Type B pancreatic cell (in vitro differentiated cells): ENCODE data around the gene FNDC1. TPM values are rescaled to one million over a fixed set of nuclear protein-coding genes. Genes with fewer than 3 reads are reported as not detected.
A peak's percentile ranks its signal among the peaks of the same experiment; 100 is the strongest.

ENCODE experiments used
- DNase-seq: peaks from one replicate; pipeline ENCODE4 v3.0.0; 2021; ENCODE audit warnings: mixed read lengths; ENCODE audit not compliant: unreplicated experiment; ENCODE audit errors: extremely low spot score
- H3K27ac Mint-ChIP-seq: 2 replicates; pipeline ENCODE4 v1.8.0; 2021; ENCODE audit warnings: mild to moderate bottlenecking, mixed read lengths
- H3K27me3 Mint-ChIP-seq: 2 replicates; pipeline ENCODE4 v1.8.0; 2021; ENCODE audit warnings: mixed read lengths
- H3K36me3 Mint-ChIP-seq: 2 replicates; pipeline ENCODE4 v1.8.0; 2021; ENCODE audit warnings: mixed read lengths
- H3K4me1 Mint-ChIP-seq: one replicate; pipeline ENCODE4 v1.8.0; 2021; ENCODE audit warnings: mixed read lengths; ENCODE audit not compliant: unreplicated experiment
- H3K4me3 Mint-ChIP-seq: 2 replicates; pipeline ENCODE4 v1.8.0; 2021; ENCODE audit warnings: mild to moderate bottlenecking, mixed read lengths
- H3K9me3 Mint-ChIP-seq: 2 replicates; pipeline ENCODE4 v1.8.0; 2021; ENCODE audit warnings: mixed read lengths
- CTCF ChIP-seq: fragments of 200-600 bp; sonication (generic); conservative IDR thresholded peaks from 2 replicates; pipeline ENCODE4 v1.5.0; 2021; ENCODE audit warnings: antibody characterized with exemption, mild to moderate bottlenecking
- total RNA-seq: library from RNA; stranded (reverse); gene quantifications from 2 replicates; pipeline ENCODE4 v1.2.1, GENCODE V29; 2021; ENCODE audit warnings: low replicate concordance

FNDC1 gene
- total RNA-seq, 1 donor from 2014 or later = 1.7 TPM

- Mint-ChIP-seq H3K27me3 (peaks cover 17% of the 10 kb centered on the region), H3K36me3 (no peaks in the 10 kb centered on the region), H3K4me1 (no peaks in the 10 kb centered on the region), H3K27ac (no peak overlapping the region), H3K9me3 (peaks cover 10% of the 10 kb centered on the region), H3K4me3 (no peak overlapping the region)
- DNase-seq = no peak
- no peak for TF ChIP-seq CTCF
Observed at GRCh38 chr6:159157431-159157830, 11.8 kb upstream of the FNDC1 start.

GRCh38 chr6:159161839-159162238 is 7.4 kb upstream of the FNDC1 start:
- DNase-seq = no peak
- H3K27ac Mint-ChIP-seq = no peak overlapping the region
- H3K4me3 Mint-ChIP-seq = no peak overlapping the region
- peaks cover 5% of the 10 kb centered on the region for H3K9me3 Mint-ChIP-seq
- H3K36me3 Mint-ChIP-seq = no peaks in the 10 kb centered on the region
- peaks cover 57% of the 10 kb centered on the region for H3K27me3 Mint-ChIP-seq
- TF ChIP-seq CTCF = no peak
- no peaks in the 10 kb centered on the region for H3K4me1 Mint-ChIP-seq

GRCh38 chr6:159163901-159164370 is 5.3 kb upstream of the FNDC1 start:
- Mint-ChIP-seq H3K27me3 (peaks cover 70% of the 10 kb centered on the region), H3K4me1 (peaks cover 5% of the 10 kb centered on the region), H3K27ac (no peak overlapping the region), H3K9me3 (no peaks in the 10 kb centered on the region), H3K36me3 (no peaks in the 10 kb centered on the region), H3K4me3 (no peak overlapping the region)
- TF ChIP-seq CTCF = no peak
- no peak for DNase-seq

GRCh38 chr6:159168536-159169192 is 536 bp upstream of the FNDC1 start:
- Mint-ChIP-seq H3K4me3 (peak overlapping the region; percentile 79), H3K36me3 (no peaks in the 10 kb centered on the region), H3K27ac (peak overlapping the region; percentile 52), H3K27me3 (peaks cover 90% of the 10 kb centered on the region), H3K9me3 (no peaks in the 10 kb centered on the region), H3K4me1 (peaks cover 8% of the 10 kb centered on the region)
- TF ChIP-seq CTCF = peak; percentile 60
- no peak for DNase-seq

- no peak for TF ChIP-seq CTCF
- H3K4me3 Mint-ChIP-seq = peak overlapping the region; percentile 83
- peaks cover 92% of the 10 kb centered on the region for H3K27me3 Mint-ChIP-seq
- no peak overlapping the region for H3K27ac Mint-ChIP-seq
- H3K9me3 Mint-ChIP-seq = no peaks in the 10 kb centered on the region
- H3K4me1 Mint-ChIP-seq = peaks cover 8% of the 10 kb centered on the region
- no peak for DNase-seq
- H3K36me3 Mint-ChIP-seq = no peaks in the 10 kb centered on the region
Observed at GRCh38 chr6:159169557-159170332, 545 bp downstream of the FNDC1 start.
